ENCODE measurements around the gene PRKCA.

Gene PRKCA

DNA sequence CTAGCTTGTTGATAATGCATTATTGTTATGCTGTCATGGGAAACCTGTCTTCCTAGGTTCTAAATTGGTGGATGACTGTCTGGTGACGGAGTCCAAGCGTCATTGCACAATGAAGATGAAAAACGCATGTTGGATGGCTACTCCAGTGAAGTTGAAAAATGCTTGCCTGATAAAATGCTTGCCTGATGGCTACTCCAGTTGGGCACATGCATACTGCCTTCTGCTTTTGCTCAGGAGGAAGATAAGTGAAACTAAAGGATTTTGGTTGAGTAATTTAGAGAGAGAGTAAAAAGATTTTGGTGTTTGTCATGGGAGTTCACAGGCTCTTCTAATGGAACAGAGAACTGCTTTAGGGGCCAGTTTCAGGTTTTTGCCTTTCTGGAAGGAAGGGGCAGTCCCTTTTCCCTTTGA is 118.6 kb downstream of the PRKCA start:
- no peak overlapping the region for H2AFZ ChIP-seq (ENCODE audit: low read depth)
- H3K4me2 ChIP-seq: no peak overlapping the region
- no peaks in the 10 kb centered on the region for H3K36me3 ChIP-seq (ENCODE audit: insufficient read depth)
- H4K20me1 ChIP-seq (ENCODE audit: insufficient read depth): no peaks in the 10 kb centered on the region
- no peaks in the 10 kb centered on the region for H3K79me2 ChIP-seq (ENCODE audit: insufficient read depth, low read depth)
- TF ChIP-seq, protein P1, sequence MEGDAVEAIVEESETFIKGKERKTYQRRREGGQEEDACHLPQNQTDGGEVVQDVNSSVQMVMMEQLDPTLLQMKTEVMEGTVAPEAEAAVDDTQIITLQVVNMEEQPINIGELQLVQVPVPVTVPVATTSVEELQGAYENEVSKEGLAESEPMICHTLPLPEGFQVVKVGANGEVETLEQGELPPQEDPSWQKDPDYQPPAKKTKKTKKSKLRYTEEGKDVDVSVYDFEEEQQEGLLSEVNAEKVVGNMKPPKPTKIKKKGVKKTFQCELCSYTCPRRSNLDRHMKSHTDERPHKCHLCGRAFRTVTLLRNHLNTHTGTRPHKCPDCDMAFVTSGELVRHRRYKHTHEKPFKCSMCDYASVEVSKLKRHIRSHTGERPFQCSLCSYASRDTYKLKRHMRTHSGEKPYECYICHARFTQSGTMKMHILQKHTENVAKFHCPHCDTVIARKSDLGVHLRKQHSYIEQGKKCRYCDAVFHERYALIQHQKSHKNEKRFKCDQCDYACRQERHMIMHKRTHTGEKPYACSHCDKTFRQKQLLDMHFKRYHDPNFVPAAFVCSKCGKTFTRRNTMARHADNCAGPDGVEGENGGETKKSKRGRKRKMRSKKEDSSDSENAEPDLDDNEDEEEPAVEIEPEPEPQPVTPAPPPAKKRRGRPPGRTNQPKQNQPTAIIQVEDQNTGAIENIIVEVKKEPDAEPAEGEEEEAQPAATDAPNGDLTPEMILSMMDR (conservative IDR thresholded peaks at IDR 0.05; ENCODE audit: low read depth, low read length): no peak
- no peaks in the 10 kb centered on the region for H3K4me1 ChIP-seq (ENCODE audit: low read depth, poor library complexity, severe bottlenecking)
- no peaks in the 10 kb centered on the region for H3K27me3 ChIP-seq (ENCODE audit: insufficient read depth, low read depth)
- H3K9ac ChIP-seq: no peak overlapping the region
- no peak overlapping the region for H3K27ac ChIP-seq
- H3K4me3 ChIP-seq (IDR thresholded peaks at IDR 0.05; ENCODE audit: insufficient read depth, low read depth, low read length): no peak overlapping the region

DNA sequence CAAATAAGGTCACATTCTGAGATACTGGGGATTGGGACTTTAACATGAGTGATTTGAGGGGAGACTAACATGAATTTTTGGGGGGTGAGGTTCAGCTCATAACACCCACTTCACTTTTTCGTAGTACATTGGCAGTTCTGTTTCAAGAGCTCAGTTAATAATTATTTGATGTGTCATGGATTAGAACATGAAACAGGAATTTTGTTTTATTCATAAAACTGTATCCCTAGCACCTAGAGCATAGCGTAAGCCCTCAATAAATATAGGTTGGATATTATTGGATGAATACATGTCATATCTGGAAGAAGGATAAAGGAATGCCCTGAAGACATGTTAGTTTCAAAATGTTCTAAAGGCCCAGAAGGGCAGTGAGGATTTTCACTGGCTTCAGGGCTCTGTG is 119.8 kb downstream of the PRKCA start:
- no peak overlapping the region for H3K9ac ChIP-seq
- no peaks in the 10 kb centered on the region for H3K36me3 ChIP-seq (ENCODE audit: insufficient read depth)
- no peaks in the 10 kb centered on the region for H4K20me1 ChIP-seq (ENCODE audit: insufficient read depth)
- no peak overlapping the region for H2AFZ ChIP-seq (ENCODE audit: low read depth)
- no peaks in the 10 kb centered on the region for H3K27me3 ChIP-seq (ENCODE audit: insufficient read depth, low read depth)
- H3K4me2 ChIP-seq: no peak overlapping the region
- TF ChIP-seq, protein P1 (conservative IDR thresholded peaks at IDR 0.05; ENCODE audit: low read depth, low read length): no peak
- no peaks in the 10 kb centered on the region for H3K4me1 ChIP-seq (ENCODE audit: low read depth, poor library complexity, severe bottlenecking)
- no peak overlapping the region for H3K27ac ChIP-seq
- no peaks in the 10 kb centered on the region for H3K79me2 ChIP-seq (ENCODE audit: insufficient read depth, low read depth)
- H3K4me3 ChIP-seq (IDR thresholded peaks at IDR 0.05; ENCODE audit: insufficient read depth, low read depth, low read length): no peak overlapping the region

DNA sequence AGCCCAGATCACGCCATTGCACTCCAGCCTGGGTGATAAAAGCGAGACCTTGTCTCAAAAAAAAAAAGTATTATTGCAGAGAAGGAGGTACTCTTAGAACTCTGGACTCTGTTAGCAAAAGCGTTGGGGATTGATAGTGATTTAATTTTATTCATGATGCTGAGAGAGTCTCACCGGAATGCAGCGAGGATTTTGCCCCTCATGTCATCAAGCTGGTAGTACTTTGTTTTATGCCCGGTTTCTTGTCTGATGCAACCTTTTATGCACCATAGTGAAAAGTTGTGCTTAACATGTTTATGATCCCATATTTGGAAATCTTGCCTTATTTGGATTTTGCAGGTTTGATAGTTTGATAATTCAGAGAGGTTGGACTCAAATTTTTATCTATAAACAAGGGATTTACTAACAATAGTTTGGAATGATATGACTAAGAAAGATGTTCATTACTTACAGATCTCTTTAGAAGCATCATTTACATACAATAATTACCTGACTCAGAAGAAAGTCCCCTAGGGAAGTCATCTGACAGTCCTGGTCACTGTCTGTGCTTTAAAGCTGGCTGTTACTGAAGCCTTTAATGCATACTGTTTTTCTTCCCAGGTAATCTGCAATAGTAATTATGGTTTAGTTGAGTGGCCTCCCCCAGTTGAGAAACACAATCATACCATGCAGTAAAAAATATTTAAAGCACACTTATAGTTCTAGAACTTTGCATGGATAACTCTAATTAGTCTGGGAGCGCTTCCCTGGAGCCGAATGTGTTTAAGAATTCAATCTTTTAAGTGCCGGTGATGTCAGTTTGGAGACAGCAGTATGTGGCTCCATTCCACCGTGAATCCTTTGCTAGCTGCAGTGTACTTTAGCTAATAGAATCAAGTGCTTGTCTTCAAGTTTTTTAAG is 120.9 kb downstream of the PRKCA start:
- Histone ChIP-seq H2AFZ (ENCODE audit: low read depth) (no peak overlapping the region), H3K9ac (no peak overlapping the region), H3K27ac (no peak overlapping the region), H3K4me3 (IDR thresholded peaks at IDR 0.05; ENCODE audit: insufficient read depth, low read depth, low read length) (no peak overlapping the region), H4K20me1 (ENCODE audit: insufficient read depth) (no peaks in the 10 kb centered on the region), H3K79me2 (ENCODE audit: insufficient read depth, low read depth) (no peaks in the 10 kb centered on the region), H3K4me1 (ENCODE audit: low read depth, poor library complexity, severe bottlenecking) (no peaks in the 10 kb centered on the region), H3K4me2 (no peak overlapping the region), H3K27me3 (ENCODE audit: insufficient read depth, low read depth) (no peaks in the 10 kb centered on the region), H3K36me3 (ENCODE audit: insufficient read depth) (no peaks in the 10 kb centered on the region)
- TF ChIP-seq, protein P1 (conservative IDR thresholded peaks at IDR 0.05; ENCODE audit: low read depth, low read length): no peak

DNA sequence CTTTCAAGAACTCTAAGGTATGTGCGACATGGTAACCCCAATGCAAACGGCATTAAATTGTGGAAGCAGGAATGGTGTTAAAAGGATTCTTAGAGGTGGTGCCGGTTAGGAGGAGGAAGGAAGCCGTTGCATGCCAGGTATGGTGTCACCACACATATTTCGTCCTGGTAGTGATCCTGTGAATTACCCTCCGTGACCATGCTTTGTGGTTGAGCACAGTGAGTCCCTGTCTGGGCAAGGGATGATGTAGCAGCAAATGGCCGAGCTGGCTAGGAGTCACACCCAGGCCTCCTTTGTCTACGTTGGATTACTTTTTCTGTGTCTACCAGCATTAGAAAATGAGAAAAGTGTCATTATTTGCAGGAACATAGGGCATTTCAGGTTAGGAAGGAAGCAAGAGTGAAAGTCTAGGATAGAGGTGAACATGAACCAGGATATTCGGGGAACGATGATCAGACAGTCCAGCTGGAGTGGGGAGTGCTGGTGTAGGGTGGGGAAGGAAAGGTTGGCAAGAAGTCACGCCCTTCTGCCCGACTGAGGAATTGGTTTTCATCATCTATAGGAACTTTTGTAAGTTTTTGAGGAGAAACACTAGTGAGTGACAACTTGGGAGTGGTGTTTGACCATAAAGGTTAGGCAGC is 123.5 kb downstream of the PRKCA start:
- Histone ChIP-seq H3K4me2 (no peak overlapping the region), H3K27me3 (ENCODE audit: insufficient read depth, low read depth) (no peaks in the 10 kb centered on the region), H3K27ac (no peak overlapping the region), H3K4me3 (IDR thresholded peaks at IDR 0.05; ENCODE audit: insufficient read depth, low read depth, low read length) (no peak overlapping the region), H4K20me1 (ENCODE audit: insufficient read depth) (no peaks in the 10 kb centered on the region), H3K4me1 (ENCODE audit: low read depth, poor library complexity, severe bottlenecking) (no peaks in the 10 kb centered on the region), H2AFZ (ENCODE audit: low read depth) (no peak overlapping the region), H3K9ac (no peak overlapping the region), H3K36me3 (ENCODE audit: insufficient read depth) (no peaks in the 10 kb centered on the region), H3K79me2 (ENCODE audit: insufficient read depth, low read depth) (no peaks in the 10 kb centered on the region)
- TF ChIP-seq, protein P1 (conservative IDR thresholded peaks at IDR 0.05; ENCODE audit: low read depth, low read length): no peak
